K562 (cell line): Measurements from ENCODE around the gene NUDT21. TPM values are rescaled to one million over a fixed set of nuclear protein-coding genes. Genes with fewer than 3 reads are reported as not detected.

ENCODE experiments used
- C11orf30 ChIP-seq: fragments of 450-650 bp; IDR thresholded peaks from 2 replicates; pipeline ENCODE4 v1.6.1; 2016; ENCODE audit warnings: low read depth, mild to moderate bottlenecking
- CBFB ChIP-seq: sonication (generic); formaldehyde crosslinking; IDR thresholded peaks from 2 replicates; pipeline ENCODE4 v1.4.0; 2020; ENCODE audit warnings: mild to moderate bottlenecking, missing genetic modification reagents
- DDX20 ChIP-seq: fragments of 450-650 bp; IDR thresholded peaks from 2 replicates; pipeline ENCODE4 v1.6.1; 2016; ENCODE audit warnings: missing genetic modification characterization, low read depth, mild to moderate bottlenecking, missing compliant biosample characterization, moderate library complexity
- EHMT2 ChIP-seq: fragments of 450-650 bp; IDR thresholded peaks from 2 replicates; pipeline ENCODE4 v1.6.1; 2018; ENCODE audit warnings: antibody characterized with exemption
- ELK3 ChIP-seq: fragments of 450-650 bp; formaldehyde crosslinking; IDR thresholded peaks from 2 replicates; pipeline ENCODE4 v1.4.0; 2020; ENCODE audit warnings: mild to moderate bottlenecking
- HDAC1 ChIP-seq, 2 experiments: fragments of 450-650 bp; IDR thresholded peaks; 2 replicates each; pipeline ENCODE4 v1.6.1; 2016 to 2017; ENCODE audit warnings: inconsistent platforms in 1 of 2, mild to moderate bottlenecking in 1 of 2, moderate library complexity in 1 of 2
- HDAC6 ChIP-seq: IDR thresholded peaks from 2 replicates; pipeline ENCODE4 v1.6.1; 2012; ENCODE audit warnings: low read depth, mild to moderate bottlenecking, control low read depth, inconsistent platforms, low read length, moderate library complexity
- JUND ChIP-seq, 2 experiments: IDR thresholded peaks; 2 replicates in 1 of 2; 3 replicates in 1 of 2; pipeline ENCODE4 v1.6.1; 2011; ENCODE audit warnings: borderline replicate concordance in 2 of 2, low read depth in 2 of 2, low read length in 2 of 2, improper control_type of control experiment in 1 of 2, missing biosample characterization in 1 of 2, missing genetic modification characterization in 1 of 2, missing genetic modification reagents in 1 of 2
- MAFG ChIP-seq: fragments of 450-650 bp; conservative IDR thresholded peaks from 2 replicates; pipeline ENCODE4 v1.6.1; 2016; ENCODE audit warnings: missing genetic modification characterization, missing compliant biosample characterization
- NFE2 ChIP-seq: IDR thresholded peaks from 2 replicates; pipeline ENCODE4 v1.6.1; 2014; ENCODE audit warnings: antibody characterized with exemption, low read depth
- SFPQ ChIP-seq: fragments of 200-400 bp; formaldehyde crosslinking; IDR thresholded peaks from 2 replicates; pipeline ENCODE4 v1.6.1; 2017; ENCODE audit warnings: mild to moderate bottlenecking, low read depth, low read length, moderate library complexity
- TARDBP ChIP-seq: fragments of 450-650 bp; IDR thresholded peaks from 2 replicates; pipeline ENCODE4 v1.6.1; 2016
- ZBED1 ChIP-seq: IDR thresholded peaks from 2 replicates; pipeline ENCODE4 v1.6.1; 2014
- ZFP91 ChIP-seq: sonication (generic); formaldehyde crosslinking; IDR thresholded peaks from 2 replicates; pipeline ENCODE4 v1.8.0; 2022; ENCODE audit warnings: mild to moderate bottlenecking, missing genetic modification reagents
- ZHX1 ChIP-seq: fragments of 150-350 bp; conservative IDR thresholded peaks from 2 replicates; pipeline ENCODE4 v1.6.1; 2014; ENCODE audit warnings: low read length
- ZNF280A ChIP-seq: fragments of 450-650 bp; IDR thresholded peaks from 2 replicates; pipeline ENCODE4 v1.6.1; 2018; ENCODE audit warnings: mild to moderate bottlenecking, low read depth; ENCODE audit not compliant: partially characterized antibody
- ZNF282 ChIP-seq: sonication (generic); formaldehyde crosslinking; IDR thresholded peaks from 2 replicates; pipeline ENCODE4 v1.8.1; 2023; ENCODE audit warnings: missing genetic modification reagents
- ZSCAN29 ChIP-seq: fragments of 450-650 bp; IDR thresholded peaks from 2 replicates; pipeline ENCODE4 v1.6.1; 2017
- ZZZ3 ChIP-seq: fragments of 450-650 bp; IDR thresholded peaks from 2 replicates; pipeline ENCODE4 v1.6.1; 2016; ENCODE audit warnings: antibody characterized with exemption, mild to moderate bottlenecking, moderate library complexity
- polyA plus RNA-seq, 8 experiments: library from polyadenylated mRNA; depleted of rRNA in 4 of 8; stranded (reverse) in 5 of 8; unstranded in 3 of 8; fragments of >200 nt; fragmentation: Nextera tagmentation in 2 of 8; fragmentation: Illumina TruSeq in 1 of 8; extraction: Ambion mirVana in 2 of 8; extraction: Trizol in 1 of 8; gene quantifications; 2 replicates each; pipeline versions ENCODE4 v1.2.1 to v1.2.3, GENCODE V29; 2011 to 2014; ENCODE audit warnings: inconsistent platforms in 1 of 8, missing spikeins in 1 of 8
- total RNA-seq, 7 experiments: library from RNA; depleted of rRNA in 6 of 7; stranded (reverse); fragments of >200 nt in 6 of 7; fragmentation: Illumina TruSeq in 2 of 7; extraction: Trizol in 2 of 7; gene quantifications; 2 replicates each; pipeline versions ENCODE4 v1.2.1 to v1.2.3, GENCODE V29; 2011 to 2021; ENCODE audit warnings: low replicate concordance in 1 of 7

NUDT21 gene
- total and polyA plus RNA-seq, 9 of the 15 experiments (the other 6 are each of a cell fraction or from before 2014, with no cell fraction given) = 62.4 to 218 (median 121) TPM

GRCh38 chr16:56477096-56477878 lies 26.2 kb upstream of the NUDT21 start (continued):
- TF ChIP-seq JUND (IDR thresholded peaks at IDR 0.05; ENCODE audit: borderline replicate concordance, low read depth, low read length) (peak; percentile 82; the same call in 1 of the 2 replicates), JUND (tag; IDR thresholded peaks at IDR 0.05; ENCODE audit: borderline replicate concordance, low read depth, low read length) (peak; percentile 83), EHMT2 (0 out of 2 replicates have a peak, but pooled peaks have one; percentile 55), HDAC1 (IDR thresholded peaks at IDR 0.05) (no peak), DDX20 (tag) (no peak), TARDBP (no peak), ZHX1 (no peak), C11orf30 (peak; percentile 83), ZSCAN29 (no peak), ZBED1 (no peak), NFE2 (peak; percentile 81), SFPQ (no peak), ZNF282 (CRISPR knock-in tag) (no peak), ZFP91 (no peak), ELK3 (CRISPR knock-in tag) (no peak), HDAC6 (no peak), ZZZ3 (no peak), MAFG (tag) (peak; percentile 90), CBFB (CRISPR knock-in tag) (no peak), ZNF280A (no peak)
